ENCODE measurements around the gene CAMTA1. TPM values are rescaled to one million over a fixed set of nuclear protein-coding genes. Genes with fewer than 3 reads are reported as not detected.

The CAMTA1 gene
- total and polyA plus RNA-seq, 2 experiments from 2014 or later, result 89.0 to 145 TPM

GRCh38 chr1:7588457-7588827 lies 803.2 kb downstream of the CAMTA1 start:
- H3K27me3 ChIP-seq, result no peaks in the 10 kb centered on the region
- H4K20me1 ChIP-seq (ENCODE audit: insufficient read depth, poor library complexity, severe bottlenecking), result no peaks in the 10 kb centered on the region
- H3K4me2 ChIP-seq, result no peak overlapping the region
- WGBS (ENCODE audit: low lambda C conversion rate, missing lambda C conversion rate), result 86% methylated on average over 7 of the region's 7 CpGs
- H3K9me2 ChIP-seq (replicated peaks; ENCODE audit: insufficient read depth), result no peaks in the 10 kb centered on the region
- TF ChIP-seq, protein P1, sequence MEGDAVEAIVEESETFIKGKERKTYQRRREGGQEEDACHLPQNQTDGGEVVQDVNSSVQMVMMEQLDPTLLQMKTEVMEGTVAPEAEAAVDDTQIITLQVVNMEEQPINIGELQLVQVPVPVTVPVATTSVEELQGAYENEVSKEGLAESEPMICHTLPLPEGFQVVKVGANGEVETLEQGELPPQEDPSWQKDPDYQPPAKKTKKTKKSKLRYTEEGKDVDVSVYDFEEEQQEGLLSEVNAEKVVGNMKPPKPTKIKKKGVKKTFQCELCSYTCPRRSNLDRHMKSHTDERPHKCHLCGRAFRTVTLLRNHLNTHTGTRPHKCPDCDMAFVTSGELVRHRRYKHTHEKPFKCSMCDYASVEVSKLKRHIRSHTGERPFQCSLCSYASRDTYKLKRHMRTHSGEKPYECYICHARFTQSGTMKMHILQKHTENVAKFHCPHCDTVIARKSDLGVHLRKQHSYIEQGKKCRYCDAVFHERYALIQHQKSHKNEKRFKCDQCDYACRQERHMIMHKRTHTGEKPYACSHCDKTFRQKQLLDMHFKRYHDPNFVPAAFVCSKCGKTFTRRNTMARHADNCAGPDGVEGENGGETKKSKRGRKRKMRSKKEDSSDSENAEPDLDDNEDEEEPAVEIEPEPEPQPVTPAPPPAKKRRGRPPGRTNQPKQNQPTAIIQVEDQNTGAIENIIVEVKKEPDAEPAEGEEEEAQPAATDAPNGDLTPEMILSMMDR (IDR thresholded peaks at IDR 0.05; ENCODE audit: poor library complexity), result no peak
- TF ChIP-seq EZH2 (IDR thresholded peaks at IDR 0.05; ENCODE audit: borderline replicate concordance) (no peak), EZH2phosphoT487 (IDR thresholded peaks at IDR 0.05; ENCODE audit: low read depth, severe bottlenecking, unreplicated experiment) (no peak)
- no peak for DNase-seq (ENCODE audit: low spot score)
- no peaks in the 10 kb centered on the region for H3K9me3 ChIP-seq (ENCODE audit: low read depth)
- no peaks in the 10 kb centered on the region for H3K79me2 ChIP-seq
- H3K4me1 ChIP-seq (ENCODE audit: insufficient read depth), result peaks cover 5% of the 10 kb centered on the region
- H3K27ac ChIP-seq, result no peak overlapping the region
- H2AFZ ChIP-seq, result no peak overlapping the region
- H3K36me3 ChIP-seq (replicated peaks; ENCODE audit: insufficient read depth, low read depth), result no peaks in the 10 kb centered on the region
- no peak overlapping the region for H3K4me3 ChIP-seq

DNA sequence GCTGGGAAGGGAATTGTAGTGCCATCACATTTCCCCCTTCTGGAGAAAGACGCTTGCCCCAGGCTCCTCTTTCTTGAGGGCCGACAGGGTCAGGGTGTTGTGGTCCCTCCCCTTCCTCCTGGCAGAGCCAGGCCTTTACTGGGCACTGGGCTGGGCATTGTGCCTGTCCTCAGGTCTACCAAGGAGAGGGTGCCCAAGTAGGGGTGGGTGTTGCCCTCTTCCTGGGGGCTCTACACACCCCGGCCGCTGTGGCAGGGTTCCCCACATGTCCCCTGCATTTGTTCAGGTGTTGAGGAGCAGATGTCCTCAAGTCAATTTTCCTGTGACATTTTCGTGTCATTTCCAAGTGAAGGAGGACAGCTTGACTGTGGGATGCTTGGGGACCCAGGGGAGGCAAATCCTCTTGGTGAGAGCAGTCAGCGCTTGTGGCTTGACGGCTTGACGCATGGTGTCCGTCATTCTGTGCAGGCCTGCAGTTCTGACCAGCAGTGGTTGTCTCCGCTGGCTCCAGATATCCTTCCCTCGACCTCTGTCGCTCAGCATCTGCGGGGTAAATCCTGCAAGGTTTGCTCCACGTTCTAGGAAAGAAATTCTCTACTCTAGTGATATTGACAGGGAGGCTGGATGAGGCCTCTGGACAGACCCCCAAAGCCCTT lies 804.0 kb downstream of the CAMTA1 start:
- Histone ChIP-seq H3K79me2 (no peaks in the 10 kb centered on the region), H3K4me1 (ENCODE audit: insufficient read depth) (peaks cover 5% of the 10 kb centered on the region), H3K27ac (no peak overlapping the region), H3K9me3 (ENCODE audit: low read depth) (no peaks in the 10 kb centered on the region), H4K20me1 (ENCODE audit: insufficient read depth, poor library complexity, severe bottlenecking) (no peaks in the 10 kb centered on the region), H3K4me3 (no peak overlapping the region), H3K36me3 (replicated peaks; ENCODE audit: insufficient read depth, low read depth) (no peaks in the 10 kb centered on the region), H3K4me2 (no peak overlapping the region), H3K27me3 (no peaks in the 10 kb centered on the region), H3K9me2 (replicated peaks; ENCODE audit: insufficient read depth) (no peaks in the 10 kb centered on the region), H2AFZ (no peak overlapping the region)
- TF ChIP-seq EZH2 (IDR thresholded peaks at IDR 0.05; ENCODE audit: borderline replicate concordance) (no peak), EZH2phosphoT487 (IDR thresholded peaks at IDR 0.05; ENCODE audit: low read depth, severe bottlenecking, unreplicated experiment) (no peak)
- TF ChIP-seq, protein P1 (IDR thresholded peaks at IDR 0.05; ENCODE audit: poor library complexity), result no peak
- no peak for DNase-seq (ENCODE audit: low spot score)
- WGBS (ENCODE audit: low lambda C conversion rate, missing lambda C conversion rate), result 85% methylated on average over 14 of the region's 14 CpGs

DNA sequence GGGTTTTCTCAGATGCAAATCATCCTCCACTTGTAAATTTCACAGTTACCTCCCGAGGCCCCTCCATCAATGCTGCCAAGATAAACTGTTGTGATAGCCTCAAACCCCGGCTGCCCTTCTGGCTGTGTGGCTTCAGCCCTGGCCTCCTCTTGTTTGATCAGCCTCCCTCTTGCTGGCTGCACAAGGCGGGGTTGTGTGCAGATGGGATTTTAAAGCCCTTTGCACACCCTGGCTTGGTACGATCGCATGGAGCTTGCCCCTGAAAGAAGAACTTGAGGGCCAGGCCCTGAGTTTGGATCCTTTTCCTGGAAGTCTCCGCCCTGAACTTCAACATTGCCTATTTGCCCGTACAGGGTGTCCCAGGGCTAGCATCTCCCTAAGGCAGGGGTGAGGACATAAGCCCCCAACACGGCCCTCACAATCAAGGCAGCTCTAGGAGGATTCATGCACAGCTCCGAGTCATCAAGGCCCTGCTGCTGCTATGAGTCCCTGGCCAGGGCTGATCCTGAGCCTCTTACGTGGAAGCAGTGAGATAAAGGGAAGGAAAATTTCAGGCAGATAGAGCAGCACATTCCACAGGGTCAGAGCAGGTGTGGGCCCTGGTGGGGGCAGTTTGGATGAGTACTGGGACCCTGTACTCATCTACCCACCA lies 804.6 kb downstream of the CAMTA1 start:
- no peak for DNase-seq (ENCODE audit: low spot score)

More for the DNA sequence above, 804.6 kb downstream of the CAMTA1 start:
- Histone ChIP-seq H4K20me1 (ENCODE audit: insufficient read depth, poor library complexity, severe bottlenecking) (no peaks in the 10 kb centered on the region), H3K79me2 (no peaks in the 10 kb centered on the region), H3K36me3 (replicated peaks; ENCODE audit: insufficient read depth, low read depth) (no peaks in the 10 kb centered on the region), H3K4me2 (no peak overlapping the region), H3K4me3 (no peak overlapping the region), H3K9me3 (ENCODE audit: low read depth) (no peaks in the 10 kb centered on the region), H2AFZ (no peak overlapping the region), H3K27me3 (peaks cover 4% of the 10 kb centered on the region), H3K9me2 (replicated peaks; ENCODE audit: insufficient read depth) (no peaks in the 10 kb centered on the region), H3K4me1 (ENCODE audit: insufficient read depth) (peaks cover 5% of the 10 kb centered on the region), H3K27ac (no peak overlapping the region)
- WGBS (ENCODE audit: low lambda C conversion rate, missing lambda C conversion rate), result 66% methylated on average over 10 of the region's 10 CpGs
- TF ChIP-seq EZH2phosphoT487 (IDR thresholded peaks at IDR 0.05; ENCODE audit: low read depth, severe bottlenecking, unreplicated experiment) (no peak), EZH2 (IDR thresholded peaks at IDR 0.05; ENCODE audit: borderline replicate concordance) (no peak)
- TF ChIP-seq, protein P1 (IDR thresholded peaks at IDR 0.05; ENCODE audit: poor library complexity), result no peak

Data from hepatocyte (in vitro differentiated cells).